Effector CD4-positive, alpha-beta T cell (primary cell): ENCODE measurements around the gene SMTNL1. TPM values are rescaled to one million over a fixed set of nuclear protein-coding genes. Genes with fewer than 3 reads are reported as not detected.

Source experiments
- DNase-seq: peaks from one replicate; pipeline ENCODE4 v3.0.0-alpha.2; 2020
- total RNA-seq: gene quantifications from one replicate; lab custom pipeline; 2026; lab: John Stamatoyannopoulos, UW

Gene SMTNL1, protein sequence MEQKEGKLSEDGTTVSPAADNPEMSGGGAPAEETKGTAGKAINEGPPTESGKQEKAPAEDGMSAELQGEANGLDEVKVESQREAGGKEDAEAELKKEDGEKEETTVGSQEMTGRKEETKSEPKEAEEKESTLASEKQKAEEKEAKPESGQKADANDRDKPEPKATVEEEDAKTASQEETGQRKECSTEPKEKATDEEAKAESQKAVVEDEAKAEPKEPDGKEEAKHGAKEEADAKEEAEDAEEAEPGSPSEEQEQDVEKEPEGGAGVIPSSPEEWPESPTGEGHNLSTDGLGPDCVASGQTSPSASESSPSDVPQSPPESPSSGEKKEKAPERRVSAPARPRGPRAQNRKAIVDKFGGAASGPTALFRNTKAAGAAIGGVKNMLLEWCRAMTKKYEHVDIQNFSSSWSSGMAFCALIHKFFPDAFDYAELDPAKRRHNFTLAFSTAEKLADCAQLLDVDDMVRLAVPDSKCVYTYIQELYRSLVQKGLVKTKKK
- not detected for total RNA-seq

GRCh38 chr11:57536947-57537619 is at the start of gene SMTNL1:
TSS of gene SMTNL1 (plus strand) at chr11:57537595. CDS start at chr11:57542643, 5,048 bp downstream.
- DNase-seq = no peak

- DNase-seq = no peak
Observed at GRCh38 chr11:57487920-57488659, 49.3 kb upstream of the SMTNL1 start.

DNA sequence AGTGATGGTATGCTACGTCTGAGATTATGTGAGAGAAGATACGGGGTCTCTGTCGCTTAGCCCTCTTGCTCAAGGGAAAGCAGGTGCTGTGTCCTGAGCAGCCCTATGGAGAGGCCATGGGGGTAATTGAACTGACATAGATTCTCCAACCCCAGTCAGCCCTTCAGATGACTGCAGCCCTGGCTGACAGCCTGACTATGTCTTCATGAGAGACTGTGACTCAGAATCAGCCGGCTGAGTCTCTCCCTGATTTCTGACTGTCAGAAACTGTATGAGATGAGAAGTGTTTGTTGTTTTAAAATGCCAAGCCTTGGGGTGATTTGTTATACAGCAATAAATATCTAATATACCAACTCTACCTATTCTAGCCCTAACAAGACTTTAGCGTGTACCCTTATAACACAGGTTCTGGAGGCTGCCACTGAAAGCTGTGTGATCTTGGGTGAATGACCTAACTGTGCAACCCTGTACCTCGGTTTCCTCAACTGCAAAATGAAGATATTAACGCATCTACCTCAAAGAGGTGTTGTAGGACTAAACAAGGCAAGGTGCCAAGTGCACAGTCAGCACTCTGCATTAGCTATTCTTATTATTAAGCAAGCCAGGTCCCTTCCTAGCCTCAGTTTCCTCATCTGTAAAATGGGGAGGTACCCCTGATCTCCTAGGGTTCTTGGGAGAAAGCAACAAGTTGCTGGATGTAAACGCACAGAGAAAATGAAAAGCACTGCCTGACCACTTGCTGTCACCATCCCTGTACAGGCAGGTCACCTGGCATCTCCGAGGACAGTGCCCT is 46.7 kb upstream of the SMTNL1 start:
- DNase-seq = no peak

DNA sequence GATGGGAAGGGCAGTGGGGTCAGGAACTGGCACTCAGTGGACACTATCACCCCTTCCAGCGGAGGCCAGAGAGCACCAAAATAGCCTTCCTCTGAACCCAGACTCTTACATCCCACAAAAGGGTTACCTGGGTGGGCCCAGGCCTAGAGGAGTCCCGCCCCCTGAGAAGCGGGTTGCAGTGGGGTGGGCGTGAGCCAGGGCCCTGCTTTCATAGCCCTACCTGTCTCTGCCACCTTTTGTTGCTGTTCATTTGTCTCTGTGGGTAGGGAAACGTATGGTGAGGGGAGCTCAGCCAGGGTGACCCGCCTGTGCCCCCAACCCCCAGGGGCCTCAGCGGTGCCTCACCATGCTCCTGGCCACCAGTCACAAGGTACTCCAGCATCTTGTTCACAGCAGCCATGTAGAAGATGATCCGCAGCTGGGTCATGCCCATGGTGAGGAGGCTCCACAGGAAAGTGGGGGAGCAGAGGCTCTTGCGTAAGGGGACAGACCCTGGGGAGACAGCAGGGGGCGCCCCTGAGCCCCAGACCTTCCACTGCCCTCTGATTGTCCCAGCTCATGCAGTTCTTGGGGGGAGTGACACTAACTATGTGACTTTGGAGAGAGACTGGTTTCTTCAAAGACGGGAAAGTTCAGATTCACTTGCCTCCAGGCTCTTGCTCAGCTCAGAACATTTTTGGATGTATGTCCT is 45.9 kb upstream of the SMTNL1 start:
- peak; percentile 24 for DNase-seq

GRCh38 chr11:57493507-57494503 is 43.6 kb upstream of the SMTNL1 start:
- DNase-seq = peak; percentile 68

- no peak for DNase-seq
Observed at GRCh38 chr11:57496109-57496820, 41.1 kb upstream of the SMTNL1 start.

GRCh38 chr11:57497303-57498247 is 39.8 kb upstream of the SMTNL1 start:
- no peak for DNase-seq

DNA sequence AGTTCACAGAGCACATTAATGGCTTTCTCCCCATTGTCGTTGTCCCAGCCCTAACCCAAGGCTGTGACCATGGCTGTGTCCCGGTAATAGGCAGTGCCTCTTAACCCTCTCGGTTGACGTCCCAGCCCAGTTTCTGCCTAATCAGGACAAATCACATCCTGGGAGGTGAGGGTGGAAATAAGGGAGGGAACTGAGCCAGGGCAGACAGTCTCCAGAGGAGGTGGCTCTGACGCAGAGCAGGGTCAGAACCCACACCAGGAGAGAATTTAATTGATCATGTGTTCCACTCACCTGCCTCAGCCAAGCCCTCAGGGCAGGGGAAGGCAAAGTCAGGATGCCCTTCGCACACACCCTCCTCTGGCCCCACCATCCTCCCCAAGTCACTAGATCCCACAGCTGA is 38.9 kb upstream of the SMTNL1 start:
- DNase-seq = no peak

DNA sequence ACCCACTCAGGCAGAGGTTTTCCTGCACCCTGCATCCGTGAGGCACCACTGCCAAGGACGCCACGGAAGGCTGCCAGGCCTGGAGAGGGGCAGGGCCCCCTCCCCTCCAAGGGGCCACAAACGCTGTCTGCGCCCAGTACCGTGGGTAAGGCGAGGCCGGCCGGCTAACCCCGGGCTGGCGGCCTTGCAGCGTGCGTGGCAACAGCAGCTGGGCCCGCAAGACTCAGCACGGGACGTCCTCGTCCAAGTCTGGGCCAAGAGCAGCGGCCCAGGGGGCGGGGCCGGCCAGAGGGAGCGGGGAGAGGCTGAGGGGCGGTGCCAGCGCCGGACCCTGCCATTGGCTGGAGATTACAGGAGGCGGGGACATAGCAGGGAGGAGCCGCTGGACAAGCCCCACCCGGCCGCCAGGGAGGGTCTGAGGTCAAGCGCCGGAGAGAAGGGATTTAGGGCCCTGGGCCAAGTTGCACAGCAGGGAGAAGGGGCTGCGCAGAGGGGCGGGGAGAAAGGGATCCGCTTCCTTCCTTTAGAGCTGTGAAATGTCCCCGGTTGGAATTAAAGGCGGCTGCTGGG is 37.9 kb upstream of the SMTNL1 start:
- no peak for DNase-seq

- no peak for DNase-seq
Observed at GRCh38 chr11:57499983-57500461, 37.4 kb upstream of the SMTNL1 start.

DNA sequence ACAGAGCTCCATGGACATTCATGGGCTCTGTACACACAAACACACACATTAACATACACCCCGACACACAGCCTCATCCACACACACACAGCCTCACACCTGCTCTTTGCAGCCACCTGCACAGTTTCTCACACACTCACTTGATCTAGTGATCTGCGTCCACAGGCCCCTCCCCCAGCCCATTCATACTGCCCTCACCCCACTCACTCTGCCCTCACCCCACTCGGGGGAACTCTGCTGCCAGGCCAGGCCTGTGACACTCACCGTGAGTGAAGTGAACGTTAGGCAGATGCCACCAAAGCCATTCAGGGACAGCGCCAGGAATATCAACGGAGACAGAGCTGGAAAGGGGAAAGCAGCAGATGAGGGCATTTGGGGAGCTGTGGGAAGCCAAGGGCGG is 36.9 kb upstream of the SMTNL1 start:
- DNase-seq = no peak

DNA sequence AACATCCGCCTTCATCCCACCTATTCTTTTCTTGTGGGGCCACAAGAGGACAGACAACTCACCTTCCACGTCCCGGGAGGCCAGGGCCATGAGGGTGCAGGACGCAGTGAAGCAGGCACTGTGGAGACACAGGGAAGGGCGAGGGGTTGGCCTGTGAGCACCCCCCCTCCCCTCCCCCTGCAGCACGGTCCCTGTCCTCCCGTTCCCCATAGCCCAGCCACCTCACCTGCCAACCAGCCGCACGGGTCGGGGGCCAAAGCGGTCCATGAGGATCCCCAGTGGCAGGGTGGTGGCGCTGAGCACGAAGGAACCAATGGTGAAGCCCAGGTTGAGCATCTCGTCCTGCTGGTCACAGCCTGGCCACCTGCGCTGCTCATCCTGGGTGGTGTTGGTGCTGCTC is 36.5 kb upstream of the SMTNL1 start:
- DNase-seq = no peak

DNA sequence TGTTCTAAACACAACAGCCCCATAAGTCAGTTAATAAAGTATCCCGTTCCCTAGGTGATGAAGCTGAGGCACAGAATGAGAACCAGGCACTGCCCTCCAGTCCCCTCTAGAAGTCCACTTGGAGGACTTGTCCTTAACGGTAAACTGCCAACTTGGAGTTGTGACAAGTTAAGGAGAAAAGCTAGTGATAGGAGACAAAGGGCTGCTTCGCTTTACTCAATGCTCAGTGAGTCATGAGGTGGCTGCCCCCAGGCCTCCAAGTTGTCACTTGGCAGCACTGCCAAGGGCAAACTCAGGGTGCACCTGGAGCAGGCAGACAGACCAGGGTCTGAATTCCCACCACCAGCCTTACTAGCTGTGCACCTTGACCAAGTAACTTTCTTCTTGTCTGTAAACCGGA is 35.4 kb upstream of the SMTNL1 start:
- DNase-seq = no peak

GRCh38 chr11:57502376-57502775 is 35.0 kb upstream of the SMTNL1 start:
- no peak for DNase-seq

DNA sequence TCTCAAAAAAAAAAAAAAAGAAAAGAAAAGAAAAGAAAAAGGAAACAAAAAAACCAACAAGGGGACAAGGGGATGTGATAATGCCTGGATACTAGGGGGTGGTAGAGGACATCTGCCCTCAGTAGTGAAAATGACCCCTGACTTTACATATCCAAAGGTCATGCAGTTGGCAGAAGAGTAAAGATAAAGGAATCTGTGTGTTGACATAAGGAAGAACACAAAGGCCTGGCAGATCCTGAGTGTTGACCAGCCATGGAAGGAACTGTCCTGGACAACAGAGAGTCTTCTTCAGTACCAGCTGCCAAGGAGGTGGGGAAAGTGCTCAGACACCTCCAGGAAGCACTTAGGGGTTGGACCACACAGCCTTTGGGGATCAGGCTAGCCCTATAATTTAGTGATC is 34.5 kb upstream of the SMTNL1 start:
- DNase-seq = no peak

- DNase-seq = no peak
Observed at GRCh38 chr11:57504511-57504910, 32.9 kb upstream of the SMTNL1 start.

GRCh38 chr11:57506522-57506921 is 30.9 kb upstream of the SMTNL1 start:
- DNase-seq = no peak
